Mesothelial cell of epicardium (in vitro differentiated cells): ENCODE data around the gene HMGXB3. TPM values are rescaled to one million over a fixed set of nuclear protein-coding genes. Genes with fewer than 3 reads are reported as not detected.
"Not testable (repeated sequence)": the region's sequence is repeated elsewhere in the genome, so short reads cannot be mapped to it uniquely, and the experiment has no call there.

Experiments used
- DNase-seq, 2 experiments: peaks; one replicate each; pipeline ENCODE4 v3.0.0; 2021; ENCODE audit warnings: low spot score in 2 of 2; ENCODE audit not compliant: unreplicated experiment in 2 of 2
- H3K27ac Mint-ChIP-seq: 2 replicates; pipeline ENCODE4 v1.8.0; 2021; ENCODE audit warnings: mixed read lengths
- H3K27me3 Mint-ChIP-seq: 2 replicates; pipeline ENCODE4 v1.8.0; 2021; ENCODE audit warnings: low read depth, mixed read lengths
- H3K36me3 Mint-ChIP-seq: 2 replicates; pipeline ENCODE4 v1.8.0; 2021; ENCODE audit warnings: mixed read lengths
- H3K4me1 Mint-ChIP-seq: 2 replicates; pipeline ENCODE4 v1.8.0; 2021; ENCODE audit warnings: mixed read lengths
- H3K4me3 Mint-ChIP-seq: 2 replicates; pipeline ENCODE4 v1.8.0; 2021; ENCODE audit warnings: mild to moderate bottlenecking, moderate library complexity, mixed read lengths
- H3K9me3 Mint-ChIP-seq: 2 replicates; pipeline ENCODE4 v1.8.0; 2021; ENCODE audit warnings: mixed read lengths
- total RNA-seq: library from RNA; stranded (reverse); gene quantifications from 3 replicates; pipeline ENCODE4 v1.2.1, GENCODE V29; 2021
- TF ChIP-seq, protein P1 (sequence below): fragments of 200-600 bp; sonication (generic); IDR thresholded peaks from one replicate; pipeline ENCODE4 v1.5.0; 2021; ENCODE audit warnings: antibody characterized with exemption; ENCODE audit not compliant: unreplicated experiment

Gene HMGXB3
- total RNA-seq, 1 donor from 2014 or later = 53.1 TPM

DNA sequence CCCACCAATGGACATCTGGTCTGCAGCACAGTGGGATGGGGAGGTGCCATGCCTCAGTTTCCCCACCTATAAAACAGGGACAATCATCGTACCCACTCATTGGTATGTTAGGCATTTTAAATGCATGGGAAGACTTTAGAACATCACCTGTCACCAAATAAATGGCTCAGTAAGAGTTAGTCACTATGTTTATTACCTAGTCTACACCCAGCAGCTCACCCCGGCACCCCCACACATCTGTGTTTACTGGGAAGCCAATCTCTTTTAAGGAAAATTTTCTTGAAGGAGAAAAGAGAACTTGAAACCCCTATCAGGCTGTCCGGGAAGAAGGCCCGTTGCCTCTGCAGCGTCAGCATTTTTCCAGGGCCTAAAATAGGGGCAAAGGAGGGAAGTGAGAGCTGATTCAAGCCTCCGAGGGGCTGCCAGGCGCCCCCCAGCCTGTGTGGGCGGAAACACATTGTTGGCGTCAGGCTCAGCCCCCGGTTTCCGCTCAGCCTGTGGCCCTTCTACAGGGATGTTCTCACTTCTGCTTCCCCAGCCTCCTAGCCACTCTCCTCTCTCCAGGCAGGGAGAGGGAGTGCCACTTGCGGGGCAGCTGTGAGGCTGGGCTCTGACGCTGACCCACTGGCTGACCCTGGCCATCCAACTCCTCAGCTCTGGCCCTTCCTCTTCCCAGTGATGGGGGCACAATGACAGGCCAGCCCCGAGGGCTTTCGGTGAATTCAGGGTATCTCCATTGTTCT is 81.2 kb downstream of the HMGXB3 start:
- no peaks in the 10 kb centered on the region for H3K36me3 Mint-ChIP-seq
- peak in 1 of 2 experiments; percentile 37 for DNase-seq
- H3K27me3 Mint-ChIP-seq = peaks cover 2% of the 10 kb centered on the region
- no peak overlapping the region for H3K27ac Mint-ChIP-seq
- TF ChIP-seq, protein P1, sequence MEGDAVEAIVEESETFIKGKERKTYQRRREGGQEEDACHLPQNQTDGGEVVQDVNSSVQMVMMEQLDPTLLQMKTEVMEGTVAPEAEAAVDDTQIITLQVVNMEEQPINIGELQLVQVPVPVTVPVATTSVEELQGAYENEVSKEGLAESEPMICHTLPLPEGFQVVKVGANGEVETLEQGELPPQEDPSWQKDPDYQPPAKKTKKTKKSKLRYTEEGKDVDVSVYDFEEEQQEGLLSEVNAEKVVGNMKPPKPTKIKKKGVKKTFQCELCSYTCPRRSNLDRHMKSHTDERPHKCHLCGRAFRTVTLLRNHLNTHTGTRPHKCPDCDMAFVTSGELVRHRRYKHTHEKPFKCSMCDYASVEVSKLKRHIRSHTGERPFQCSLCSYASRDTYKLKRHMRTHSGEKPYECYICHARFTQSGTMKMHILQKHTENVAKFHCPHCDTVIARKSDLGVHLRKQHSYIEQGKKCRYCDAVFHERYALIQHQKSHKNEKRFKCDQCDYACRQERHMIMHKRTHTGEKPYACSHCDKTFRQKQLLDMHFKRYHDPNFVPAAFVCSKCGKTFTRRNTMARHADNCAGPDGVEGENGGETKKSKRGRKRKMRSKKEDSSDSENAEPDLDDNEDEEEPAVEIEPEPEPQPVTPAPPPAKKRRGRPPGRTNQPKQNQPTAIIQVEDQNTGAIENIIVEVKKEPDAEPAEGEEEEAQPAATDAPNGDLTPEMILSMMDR = no peak
- H3K4me3 Mint-ChIP-seq = no peak overlapping the region
- H3K4me1 Mint-ChIP-seq = peaks cover 3% of the 10 kb centered on the region
- no peaks in the 10 kb centered on the region for H3K9me3 Mint-ChIP-seq

DNA sequence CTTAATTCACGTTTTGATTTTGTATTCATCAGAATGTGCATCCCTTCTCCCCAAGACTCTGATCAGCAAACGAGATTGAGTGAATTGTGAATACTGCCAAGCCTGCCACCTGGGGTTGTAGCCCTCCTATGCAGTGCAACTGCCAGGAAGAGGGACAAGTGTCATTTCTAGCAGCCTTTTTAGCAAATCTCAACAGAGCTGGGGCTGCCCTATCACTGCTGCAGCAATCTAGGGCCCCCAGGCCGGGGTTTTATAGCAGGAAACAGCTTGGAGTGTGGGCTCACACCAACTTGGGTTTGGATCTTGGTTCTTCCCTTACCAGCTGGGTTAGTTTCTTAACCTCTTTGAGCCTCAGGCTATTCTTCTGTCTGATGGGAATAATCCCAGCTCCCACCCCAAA is 81.8 kb downstream of the HMGXB3 start:
- Mint-ChIP-seq H3K27me3 (peaks cover 2% of the 10 kb centered on the region), H3K4me1 (peaks cover 3% of the 10 kb centered on the region), H3K27ac (no peak overlapping the region), H3K36me3 (no peaks in the 10 kb centered on the region), H3K4me3 (no peak overlapping the region), H3K9me3 (no peaks in the 10 kb centered on the region)
- peak in 1 of 2 experiments; percentile 26 for DNase-seq
- TF ChIP-seq, protein P1 = no peak

GRCh38 chr5:150082889-150083288 is 82.3 kb downstream of the HMGXB3 start:
- no peak for DNase-seq

DNA sequence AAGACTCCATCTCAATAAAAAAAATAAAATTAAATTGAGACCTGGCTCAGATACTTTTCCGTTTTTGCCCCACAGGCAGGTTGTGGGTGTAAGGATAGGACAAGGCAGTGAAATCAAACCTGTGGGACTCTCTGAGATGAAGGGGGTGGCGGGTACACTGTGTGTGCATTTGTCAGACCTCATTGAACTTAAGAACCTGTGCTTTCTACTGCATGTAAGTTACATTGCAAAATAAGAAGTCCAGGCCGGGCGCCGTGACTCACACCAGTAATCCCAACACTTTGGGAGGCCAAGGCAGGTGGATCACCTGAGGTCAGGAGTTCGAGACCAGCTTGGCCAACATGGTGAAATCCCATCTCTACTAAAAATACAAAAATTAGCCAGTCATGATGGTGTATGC is 84.2 kb downstream of the HMGXB3 start:
- H3K27ac Mint-ChIP-seq, H3K4me1 Mint-ChIP-seq, H3K4me3 Mint-ChIP-seq, H3K27me3 Mint-ChIP-seq, H3K9me3 Mint-ChIP-seq, H3K36me3 Mint-ChIP-seq, DNase-seq: not testable (repeated sequence)

More at GRCh38 chr5:150082889-150083288, 82.3 kb downstream of the HMGXB3 start:
- peaks cover 2% of the 10 kb centered on the region for H3K27me3 Mint-ChIP-seq
- TF ChIP-seq, protein P1 = no peak
- H3K4me3 Mint-ChIP-seq = no peak overlapping the region
- no peaks in the 10 kb centered on the region for H3K36me3 Mint-ChIP-seq
- H3K9me3 Mint-ChIP-seq = no peaks in the 10 kb centered on the region
- H3K27ac Mint-ChIP-seq = no peak overlapping the region
- H3K4me1 Mint-ChIP-seq = peaks cover 3% of the 10 kb centered on the region

DNA sequence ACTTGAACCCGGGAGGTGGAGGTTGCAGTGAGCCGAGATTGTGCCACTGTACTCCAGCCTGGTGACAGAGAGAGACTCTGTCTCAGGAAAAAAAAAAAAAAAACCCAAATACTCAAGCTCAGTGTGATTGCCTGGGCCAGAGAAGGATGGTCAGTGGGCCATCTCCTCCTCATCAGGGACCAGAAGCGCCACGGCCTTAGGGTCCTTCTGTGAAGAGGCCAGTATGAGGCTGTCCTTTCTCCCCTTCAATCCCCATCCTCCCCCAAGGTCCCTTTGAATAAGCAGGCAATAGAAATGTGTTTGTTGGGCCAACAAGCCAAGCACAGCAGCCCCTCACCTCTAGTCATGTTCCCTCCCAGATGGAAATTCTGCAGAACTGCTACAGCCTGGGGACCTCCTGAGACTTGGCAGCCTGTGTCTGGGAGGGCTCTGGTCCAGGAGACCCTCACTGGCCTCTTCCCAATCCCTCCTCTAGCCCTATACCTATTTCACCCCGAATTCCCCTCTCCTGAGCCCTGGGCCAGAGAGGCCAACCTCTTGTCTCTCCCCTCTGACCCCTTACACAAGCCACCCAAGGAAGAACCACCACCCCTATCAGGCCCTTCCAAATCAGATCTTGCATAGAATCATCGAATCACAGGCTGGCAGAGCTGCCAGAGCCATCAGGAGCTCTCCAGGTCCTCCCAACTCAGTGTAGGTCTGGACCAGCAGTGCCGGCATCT is 84.8 kb downstream of the HMGXB3 start:
- H3K4me3 Mint-ChIP-seq = no peak overlapping the region

More for the DNA sequence above, 84.8 kb downstream of the HMGXB3 start:
- Mint-ChIP-seq H3K36me3 (no peaks in the 10 kb centered on the region), H3K27me3 (peaks cover 6% of the 10 kb centered on the region), H3K9me3 (no peaks in the 10 kb centered on the region), H3K4me1 (peaks cover 3% of the 10 kb centered on the region), H3K27ac (no peak overlapping the region)
- peak in 1 of 2 experiments; percentile 34 for DNase-seq
- TF ChIP-seq, protein P1 = no peak
